H1 (cell line): ENCODE data around the gene CCL7. TPM values are rescaled to one million over a fixed set of nuclear protein-coding genes. Genes with fewer than 3 reads are reported as not detected.

Source experiments
- CTCF ChIA-PET: fragments of 300-600 bp; sonication (Branson Sonifier 250); formaldehyde crosslinking; loops from one replicate; lab custom pipeline; 2021; ENCODE audit not compliant: partially characterized antibody; lab: Charles Lee
- POLR2A ChIA-PET: fragments of 300-600 bp; sonication (Branson Sonifier 250); formaldehyde crosslinking; loops from one replicate; lab custom pipeline; 2021; ENCODE audit warnings: inconsistent platforms; ENCODE audit not compliant: partially characterized antibody; lab: Charles Lee
- DNase-seq, 2 experiments: peaks; one replicate each; pipeline versions ENCODE4 v3.0.0 to v3.0.0-alpha.2; 2010 to 2022; ENCODE audit warnings: low spot score in 2 of 2, low read depth in 1 of 2, mixed read lengths in 1 of 2
- FAIRE-seq: peaks from 2 replicates; lab custom pipeline; 2011; peaks lifted over from hg19 to GRCh38; lab: Jason Lieb, UNC
- H2AFZ ChIP-seq: 2 replicates; pipeline ENCODE4 v1.8.1; 2012; ENCODE audit warnings: low read length, inconsistent platforms
- H2AK5ac ChIP-seq: 2 replicates; pipeline ENCODE4 v1.6.1; 2013; ENCODE audit warnings: low read depth, low read length
- H2BK120ac ChIP-seq: replicated peaks from 2 replicates; pipeline ENCODE3; 2013; ENCODE audit warnings: low read depth, low read length, inconsistent platforms
- H2BK12ac ChIP-seq: 2 replicates; pipeline ENCODE4 v1.6.1; 2013; ENCODE audit warnings: low read depth, low read length
- H2BK15ac ChIP-seq: 2 replicates; pipeline ENCODE4 v1.6.1; 2013; ENCODE audit warnings: low read length
- H2BK20ac ChIP-seq: 2 replicates; pipeline ENCODE4 v1.6.1; 2013; ENCODE audit warnings: low read length
- H2BK5ac ChIP-seq: 2 replicates; pipeline ENCODE4 v1.6.1; 2013; ENCODE audit warnings: low read depth, low read length
- H3K14ac ChIP-seq: 2 replicates; pipeline ENCODE4 v1.6.1; 2013; ENCODE audit warnings: inconsistent platforms; ENCODE audit not compliant: insufficient read length
- H3K18ac ChIP-seq: 2 replicates; pipeline ENCODE4 v1.6.1; 2013; ENCODE audit warnings: low read length; ENCODE audit errors: extremely low read depth
- H3K23ac ChIP-seq: 2 replicates; pipeline ENCODE4 v1.6.1; 2013; ENCODE audit warnings: inconsistent platforms; ENCODE audit not compliant: insufficient read length
- H3K23me2 ChIP-seq: 2 replicates; pipeline ENCODE4 v1.6.1; 2013; ENCODE audit warnings: low read depth, low read length
- H3K27ac ChIP-seq: 2 replicates; pipeline ENCODE4 v1.6.1; 2011; ENCODE audit warnings: low read depth, low read length, inconsistent platforms
- H3K27me3 ChIP-seq, 4 experiments: replicated peaks in 1 of 4; 1 replicate in 1 of 4; 2 replicates in 3 of 4; pipeline versions ENCODE4 v1.6.1 to v1.8.1; 2011 to 2013; ENCODE audit warnings: low read length in 3 of 4, mild to moderate bottlenecking in 3 of 4, inconsistent platforms in 2 of 4, mixed read lengths in 2 of 4, moderate library complexity in 1 of 4; ENCODE audit not compliant: control insufficient read depth in 3 of 4, insufficient read depth in 3 of 4; ENCODE audit errors: extremely low read depth in 1 of 4
- H3K36me3 ChIP-seq, 4 experiments: 2 replicates each; pipeline versions ENCODE4 v1.6.1 to v1.8.1; 2011 to 2013; ENCODE audit warnings: mild to moderate bottlenecking in 4 of 4, low read length in 3 of 4, moderate library complexity in 2 of 4, control low read depth in 1 of 4, inconsistent platforms in 1 of 4; ENCODE audit not compliant: insufficient read depth in 4 of 4, control insufficient read depth in 2 of 4
- H3K4ac ChIP-seq: replicated peaks from 2 replicates; pipeline ENCODE3; 2013; ENCODE audit warnings: low read length, low read depth, mixed read lengths, inconsistent platforms; ENCODE audit not compliant: insufficient read length
- H3K4me1 ChIP-seq, 4 experiments: replicated peaks in 1 of 4; 1 replicate in 1 of 4; 2 replicates in 3 of 4; pipeline versions ENCODE4 v1.6.1 to v1.8.1; 2011 to 2013; ENCODE audit warnings: low read length in 3 of 4, inconsistent platforms in 2 of 4, mixed read lengths in 1 of 4; ENCODE audit not compliant: insufficient read depth in 4 of 4, control insufficient read depth in 3 of 4
- H3K4me2 ChIP-seq, 2 experiments: 2 replicates each; pipeline versions ENCODE4 v1.6.1 to v1.8.1; 2011 to 2013; ENCODE audit warnings: low read depth in 2 of 2, low read length in 2 of 2, control low read depth in 1 of 2, inconsistent platforms in 1 of 2, mild to moderate bottlenecking in 1 of 2; ENCODE audit not compliant: insufficient read depth in 1 of 2
- H3K4me3 ChIP-seq, 4 experiments: fragments of 200-600, 300-600 bp in 1 of 4; sonication (generic), shearing (Covaris generic), sonication (Bioruptor Twin) in 1 of 4; 2 replicates each; pipeline versions ENCODE4 v1.5.1 to v1.8.1; 2011 to 2016; ENCODE audit warnings: low read length in 4 of 4, low read depth in 3 of 4, control low read depth in 2 of 4, inconsistent platforms in 2 of 4, mild to moderate bottlenecking in 2 of 4, mixed read lengths in 1 of 4, moderate library complexity in 1 of 4; ENCODE audit not compliant: insufficient read depth in 2 of 4; ENCODE audit errors: extremely low read depth in 1 of 4
- H3K56ac ChIP-seq: replicated peaks from 2 replicates; pipeline ENCODE3; 2013; ENCODE audit warnings: low read depth, mild to moderate bottlenecking, mixed read lengths, low read length, inconsistent platforms; ENCODE audit not compliant: insufficient read length
- H3K79me1 ChIP-seq: 2 replicates; pipeline ENCODE4 v1.6.1; 2013; ENCODE audit warnings: low read depth, low read length, control low read depth
- H3K79me2 ChIP-seq, 2 experiments: 2 replicates each; pipeline versions ENCODE4 v1.6.1 to v1.8.1; 2012 to 2013; ENCODE audit warnings: low read length in 2 of 2, mild to moderate bottlenecking in 2 of 2, inconsistent platforms in 1 of 2; ENCODE audit not compliant: insufficient read depth in 2 of 2, control insufficient read depth in 1 of 2
- H3K9ac ChIP-seq, 4 experiments: replicated peaks in 1 of 4; 1 replicate in 1 of 4; 2 replicates in 3 of 4; pipeline versions ENCODE4 v1.6.1 to v1.8.1; 2011 to 2013; ENCODE audit warnings: low read depth in 3 of 4, low read length in 3 of 4, control low read depth in 2 of 4, mild to moderate bottlenecking in 2 of 4, moderate library complexity in 2 of 4, inconsistent platforms in 1 of 4; ENCODE audit errors: extremely low read depth in 1 of 4
- H3K9me3 ChIP-seq, 2 experiments: 2 replicates each; pipeline versions ENCODE4 v1.6.1 to v1.8.1; 2012 to 2013; ENCODE audit warnings: mild to moderate bottlenecking in 2 of 2, moderate library complexity in 2 of 2, control low read depth in 1 of 2, inconsistent platforms in 1 of 2, low read depth in 1 of 2, low read length in 1 of 2, mixed read lengths in 1 of 2; ENCODE audit not compliant: insufficient read depth in 2 of 2
- H4K20me1 ChIP-seq, 2 experiments: replicated peaks in 1 of 2; 2 replicates each; pipeline versions ENCODE3 to v1.8.1; 2011 to 2013; ENCODE audit warnings: inconsistent platforms in 2 of 2, low read length in 2 of 2, mild to moderate bottlenecking in 1 of 2; ENCODE audit not compliant: insufficient read depth in 2 of 2, control insufficient read depth in 1 of 2
- H4K5ac ChIP-seq: 2 replicates; pipeline ENCODE4 v1.6.1; 2013; ENCODE audit warnings: low read length, low read depth, mixed read lengths, inconsistent platforms; ENCODE audit not compliant: insufficient read length
- H4K8ac ChIP-seq: 2 replicates; pipeline ENCODE4 v1.8.0; 2013; ENCODE audit warnings: mild to moderate bottlenecking, moderate library complexity, low read length, inconsistent platforms; ENCODE audit not compliant: insufficient read depth; ENCODE audit errors: extremely low read depth
- H4K91ac ChIP-seq: replicated peaks from 2 replicates; pipeline ENCODE3; 2013; ENCODE audit warnings: low read length, mixed read lengths, inconsistent platforms; ENCODE audit not compliant: insufficient read length
- BCL11A ChIP-seq, 2 experiments: IDR thresholded peaks; one replicate each; pipeline ENCODE4 v1.6.1; 2011; ENCODE audit warnings: low read depth in 2 of 2, low read length in 2 of 2, mild to moderate bottlenecking in 2 of 2
- CBX5 ChIP-seq: fragments of 300-800, 300-1000 bp; sonication (generic); IDR thresholded peaks from 2 replicates; pipeline ENCODE4 v1.7.1; 2016; ENCODE audit warnings: antibody characterized with exemption, low read length, low read depth
- CHD1 ChIP-seq: IDR thresholded peaks from 2 replicates; pipeline ENCODE4 v1.6.1; 2012; ENCODE audit warnings: low read depth, low read length, improper control_type of control experiment
- KDM1A ChIP-seq: fragments of 200-600, 300-600 bp; sonication (generic); IDR thresholded peaks from 2 replicates; pipeline ENCODE4 v1.7.1; 2016; ENCODE audit warnings: mild to moderate bottlenecking, low read length, borderline replicate concordance
- KDM5A ChIP-seq: fragments of 200-600 bp; IDR thresholded peaks from 2 replicates; pipeline ENCODE4 v1.7.1; 2012; ENCODE audit warnings: mild to moderate bottlenecking, low read length, inconsistent platforms, mixed read lengths
- MAFK ChIP-seq: IDR thresholded peaks from 2 replicates; pipeline ENCODE4 v1.6.1; 2012; ENCODE audit warnings: low read depth, mild to moderate bottlenecking, improper control_type of control experiment, low read length
- RXRA ChIP-seq: IDR thresholded peaks from 2 replicates; pipeline ENCODE4 v1.6.1; 2011; ENCODE audit warnings: low read depth, mild to moderate bottlenecking, low read length, moderate library complexity; ENCODE audit not compliant: insufficient read depth
- SIX5 ChIP-seq: IDR thresholded peaks from 2 replicates; pipeline ENCODE4 v1.6.1; 2011; ENCODE audit warnings: mild to moderate bottlenecking, low read depth, low read length
- SP1 ChIP-seq: IDR thresholded peaks from 2 replicates; pipeline ENCODE4 v1.6.1; 2011; ENCODE audit warnings: low read depth, low read length
- WGBS, 2 experiments: shearing (Covaris generic) in 1 of 2; methylation state at CpG; one replicate each; pipeline versions ENCODE4 v1.1.6 to v1.1.7; 2013 to 2015; ENCODE audit warnings: low lambda C conversion rate in 2 of 2, mixed read lengths in 2 of 2, inconsistent platforms in 1 of 2, low coverage in 1 of 2, missing lambda C conversion rate in 1 of 2; ENCODE audit not compliant: insufficient replicate concordance in 2 of 2, insufficient coverage in 1 of 2, insufficient read length in 1 of 2; ENCODE audit errors: extremely low coverage in 1 of 2, missing lambda C conversion rate in 1 of 2; 5-methylcytosine and 5-hydroxymethylcytosine counted together
- polyA plus RNA-seq, 7 experiments: library from polyadenylated mRNA; depleted of rRNA in 3 of 7; stranded (reverse) in 5 of 7; unstranded in 2 of 7; fragments of >200 nt in 5 of 7; fragments of 200-250 nt in 2 of 7; gene quantifications; 1 replicate in 5 of 7; 2 replicates in 1 of 7; 4 replicates in 1 of 7; pipeline versions ENCODE4 v1.2.1 to v1.2.3, GENCODE V29; 2011 to 2013; ENCODE audit warnings: missing spikeins in 2 of 7, mixed read lengths in 2 of 7
- total RNA-seq: library from RNA; stranded (reverse); fragmentation: NEBNext Ultra II Directional; extraction: Animal tissue kit (Norgen Biotek cat#: 25700); gene quantifications from 2 replicates; pipeline ENCODE4 v1.2.1, GENCODE V29; 2021
- TF ChIP-seq, protein P1 (sequence below): IDR thresholded peaks from 2 replicates; pipeline ENCODE4 v1.6.1; 2011; ENCODE audit warnings: low read depth, mild to moderate bottlenecking, low read length; ENCODE audit not compliant: insufficient read depth
- TF ChIP-seq, protein P2 (sequence below), 3 experiments: IDR thresholded peaks; 1 replicate in 2 of 3; 2 replicates in 1 of 3; pipeline versions ENCODE4 v1.5.1 to v1.6.1; 2011; ENCODE audit warnings: low read length in 3 of 3, mild to moderate bottlenecking in 3 of 3, inconsistent platforms in 2 of 3, low read depth in 1 of 3, moderate library complexity in 1 of 3; ENCODE audit not compliant: insufficient read depth in 1 of 3; ENCODE audit errors: control extremely low read depth in 1 of 3
- TF ChIP-seq, protein P3 (sequence below): IDR thresholded peaks from 2 replicates; pipeline ENCODE4 v1.6.1; 2012; ENCODE audit warnings: inconsistent platforms

CCL7 gene
- total and polyA plus RNA-seq, 2 of the 8 experiments (the other 6 are each of a cell fraction or from before 2014, with no cell fraction given), result not detected

DNA sequence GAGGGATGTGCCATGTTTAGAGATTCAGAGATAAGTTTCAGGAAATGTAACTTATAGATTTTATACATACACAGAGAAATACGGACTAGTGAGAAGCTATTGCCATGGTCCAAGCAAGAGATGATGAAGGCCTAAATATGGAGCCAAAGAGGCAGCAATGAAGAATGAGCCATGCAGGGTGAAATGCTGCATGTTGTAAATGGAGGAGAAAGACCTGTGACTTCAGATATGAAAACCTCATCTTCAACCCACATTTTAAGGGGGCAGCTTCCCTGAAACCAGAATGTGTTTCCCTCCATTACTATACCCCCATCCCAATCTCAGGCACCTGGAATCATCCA is 12.1 kb upstream of the CCL7 start:
- Histone ChIP-seq H4K91ac (no peak overlapping the region), H3K18ac (no peak overlapping the region), H3K79me2 (no peaks in the 10 kb centered on the region), H3K4me3 (no peak overlapping the region), H3K4me2 (no peak overlapping the region), H3K4ac (no peak overlapping the region), H3K9ac (no peak overlapping the region), H3K14ac (no peak overlapping the region), H2BK5ac (no peak overlapping the region), H2BK12ac (no peak overlapping the region), H3K23me2 (peaks cover 6% of the 10 kb centered on the region; the same call in 1 of the 2 replicates), H3K27ac (no peak overlapping the region), H3K56ac (no peak overlapping the region), H4K5ac (no peak overlapping the region), H4K8ac (no peak overlapping the region), H3K9me3 (no peaks in the 10 kb centered on the region), H2BK120ac (no peak overlapping the region), H3K27me3 (no peaks in the 10 kb centered on the region), H3K79me1 (no peaks in the 10 kb centered on the region), H3K23ac (no peak overlapping the region), H4K20me1 (no peaks in the 10 kb centered on the region), H2BK15ac (no peak overlapping the region), H2BK20ac (no peak overlapping the region), H2AFZ (no peak overlapping the region), H2AK5ac (no peak overlapping the region), H3K4me1 (peaks cover 4 to 11% (median 7%) of the 10 kb centered on the region in 4 experiments; a peak in 6 of 7 replicates), H3K36me3 (no peaks in the 10 kb centered on the region)
- ChIA-PET CTCF (interaction anchor here (1.1 kb wide), 1 partner anchor 103 kb away, joined by 4 read pairs; no protein-coding TSS in a partner anchor), POLR2A (no interaction called here)
- 100% methylated on average over 1 of the region's 1 CpG; no CpG with 5 or more reads in 1 of the 2 experiments for WGBS, 2 experiments
- FAIRE-seq (no peak), DNase-seq (no peak)
- TF ChIP-seq, protein P1, sequence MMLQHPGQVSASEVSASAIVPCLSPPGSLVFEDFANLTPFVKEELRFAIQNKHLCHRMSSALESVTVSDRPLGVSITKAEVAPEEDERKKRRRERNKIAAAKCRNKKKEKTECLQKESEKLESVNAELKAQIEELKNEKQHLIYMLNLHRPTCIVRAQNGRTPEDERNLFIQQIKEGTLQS, result no peak
- TF ChIP-seq KDM5A (no peak), CBX5 (no peak), CHD1 (no peak), KDM1A (no peak), SP1 (no peak), MAFK (no peak), BCL11A (IDR thresholded peaks at IDR 0.05; ENCODE audit: low read depth in 2 of 2, low read length in 2 of 2) (no peak), SIX5 (no peak), RXRA (no peak)
- TF ChIP-seq, protein P2, sequence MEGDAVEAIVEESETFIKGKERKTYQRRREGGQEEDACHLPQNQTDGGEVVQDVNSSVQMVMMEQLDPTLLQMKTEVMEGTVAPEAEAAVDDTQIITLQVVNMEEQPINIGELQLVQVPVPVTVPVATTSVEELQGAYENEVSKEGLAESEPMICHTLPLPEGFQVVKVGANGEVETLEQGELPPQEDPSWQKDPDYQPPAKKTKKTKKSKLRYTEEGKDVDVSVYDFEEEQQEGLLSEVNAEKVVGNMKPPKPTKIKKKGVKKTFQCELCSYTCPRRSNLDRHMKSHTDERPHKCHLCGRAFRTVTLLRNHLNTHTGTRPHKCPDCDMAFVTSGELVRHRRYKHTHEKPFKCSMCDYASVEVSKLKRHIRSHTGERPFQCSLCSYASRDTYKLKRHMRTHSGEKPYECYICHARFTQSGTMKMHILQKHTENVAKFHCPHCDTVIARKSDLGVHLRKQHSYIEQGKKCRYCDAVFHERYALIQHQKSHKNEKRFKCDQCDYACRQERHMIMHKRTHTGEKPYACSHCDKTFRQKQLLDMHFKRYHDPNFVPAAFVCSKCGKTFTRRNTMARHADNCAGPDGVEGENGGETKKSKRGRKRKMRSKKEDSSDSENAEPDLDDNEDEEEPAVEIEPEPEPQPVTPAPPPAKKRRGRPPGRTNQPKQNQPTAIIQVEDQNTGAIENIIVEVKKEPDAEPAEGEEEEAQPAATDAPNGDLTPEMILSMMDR (IDR thresholded peaks at IDR 0.05; ENCODE audit: control extremely low read depth in 1 of 3, insufficient read depth in 1 of 3, low read depth in 1 of 3, low read length in 3 of 3), result no peak
- TF ChIP-seq, protein P3, sequence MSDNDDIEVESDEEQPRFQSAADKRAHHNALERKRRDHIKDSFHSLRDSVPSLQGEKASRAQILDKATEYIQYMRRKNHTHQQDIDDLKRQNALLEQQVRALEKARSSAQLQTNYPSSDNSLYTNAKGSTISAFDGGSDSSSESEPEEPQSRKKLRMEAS, result no peak
